K562 (cell line): ENCODE data around the gene GTPBP2. TPM values are rescaled to one million over a fixed set of nuclear protein-coding genes. Genes with fewer than 3 reads are reported as not detected.

Source experiments
- ARHGAP35 ChIP-seq: fragments of 450-650 bp; IDR thresholded peaks from 2 replicates; pipeline ENCODE4 v1.6.1; 2018; ENCODE audit not compliant: partially characterized antibody
- BDP1 ChIP-seq: IDR thresholded peaks from 3 replicates; pipeline ENCODE4 v1.6.1; 2011; ENCODE audit not compliant: insufficient read length, insufficient read depth
- CEBPG ChIP-seq, 3 experiments: fragments of 200-800 bp in 1 of 3; sonication (Bioruptor generic) in 1 of 3; sonication (generic) in 1 of 3; formaldehyde crosslinking in 1 of 3; IDR thresholded peaks in 2 of 3; conservative IDR thresholded peaks in 1 of 3; 2 replicates each; pipeline versions ENCODE4 v1.6.1 to v1.8.0; 2016 to 2022; ENCODE audit warnings: missing compliant biosample characterization in 2 of 3, missing genetic modification characterization in 2 of 3, mild to moderate bottlenecking in 1 of 3, missing genetic modification reagents in 1 of 3
- CREB5 ChIP-seq: fragments of 250-450 bp; sonication (Bioruptor Pico); IDR thresholded peaks from 2 replicates; pipeline ENCODE4 v1.5.0; 2020; ENCODE audit warnings: mild to moderate bottlenecking
- GATA2 ChIP-seq: sonication (generic); formaldehyde crosslinking; IDR thresholded peaks from 2 replicates; pipeline ENCODE4 v1.4.0; 2020; ENCODE audit warnings: mild to moderate bottlenecking, missing genetic modification reagents
- GTF2F1 ChIP-seq: IDR thresholded peaks from 2 replicates; pipeline ENCODE4 v1.6.1; 2011; ENCODE audit warnings: low read depth, low read length, improper control_type of control experiment
- KAT2B ChIP-seq: IDR thresholded peaks from one replicate; pipeline ENCODE4 v1.6.1; 2012; ENCODE audit warnings: low read depth, mild to moderate bottlenecking, control low read depth, inconsistent platforms, low read length, moderate library complexity
- KHSRP ChIP-seq: fragments of 450-650 bp; IDR thresholded peaks from 2 replicates; pipeline ENCODE4 v1.6.1; 2017
- MYC ChIP-seq, 2 experiments: fragments of 250-450 bp in 1 of 2; sonication (Bioruptor Pico) in 1 of 2; IDR thresholded peaks; 2 replicates each; pipeline versions ENCODE4 v1.5.1 to v1.6.1; 2012 to 2021; ENCODE audit warnings: low read depth in 2 of 2, borderline replicate concordance in 1 of 2, improper control_type of control experiment in 1 of 2, low read length in 1 of 2, mild to moderate bottlenecking in 1 of 2, moderate library complexity in 1 of 2
- POLR2B ChIP-seq: fragments of 450-650 bp; IDR thresholded peaks from 2 replicates; pipeline ENCODE4 v1.6.1; 2018; ENCODE audit warnings: low read depth; ENCODE audit not compliant: partially characterized antibody
- PTBP1 ChIP-seq: fragments of 200-400 bp; formaldehyde crosslinking; IDR thresholded peaks from 2 replicates; pipeline ENCODE4 v1.6.1; 2017; ENCODE audit warnings: low read depth, low read length
- RBM34 ChIP-seq: fragments of 200-400 bp; formaldehyde crosslinking; IDR thresholded peaks from 2 replicates; pipeline ENCODE4 v1.6.1; 2018; ENCODE audit warnings: low read length, borderline replicate concordance; ENCODE audit not compliant: insufficient read depth
- RFX5 ChIP-seq: IDR thresholded peaks from 2 replicates; pipeline ENCODE4 v1.6.1; 2011; ENCODE audit warnings: low read depth, mild to moderate bottlenecking, improper control_type of control experiment, low read length
- SOX6 ChIP-seq: fragments of 450-650 bp; IDR thresholded peaks from 2 replicates; pipeline ENCODE4 v1.6.1; 2014; ENCODE audit warnings: mild to moderate bottlenecking
- STAG1 ChIP-seq: sonication (generic); formaldehyde crosslinking; IDR thresholded peaks from 2 replicates; pipeline ENCODE4 v1.5.0; 2020; ENCODE audit warnings: missing genetic modification reagents, borderline replicate concordance
- TAF1 ChIP-seq: IDR thresholded peaks from 2 replicates; pipeline ENCODE4 v1.6.1; 2011; ENCODE audit warnings: mild to moderate bottlenecking, low read length, moderate library complexity; ENCODE audit not compliant: insufficient read depth, control insufficient read depth, severe bottlenecking; ENCODE audit errors: extremely low read depth
- TCF7 ChIP-seq: sonication (generic); IDR thresholded peaks from 2 replicates; pipeline ENCODE4 v1.6.1; 2016; ENCODE audit warnings: antibody characterized with exemption, borderline replicate concordance
- TRIM28 ChIP-seq: fragments of 450-650 bp; IDR thresholded peaks from 2 replicates; pipeline ENCODE4 v1.6.1; 2017
- ZNF140 ChIP-seq: fragments of 250-450 bp; sonication (Bioruptor Pico); IDR thresholded peaks from 2 replicates; pipeline ENCODE4 v1.8.0; 2021; ENCODE audit warnings: moderate library complexity, mild to moderate bottlenecking, inconsistent platforms
- ZNF143 ChIP-seq: sonication (generic); formaldehyde crosslinking; IDR thresholded peaks from 2 replicates; pipeline ENCODE4 v1.9.0; 2022; ENCODE audit warnings: mild to moderate bottlenecking, missing genetic modification reagents
- ZNF277 ChIP-seq: fragments of 250-450 bp; sonication (Bioruptor Pico); IDR thresholded peaks from 2 replicates; pipeline ENCODE4 v1.8.0; 2022; ENCODE audit warnings: inconsistent platforms, mild to moderate bottlenecking, moderate library complexity, borderline replicate concordance
- ZNF324 ChIP-seq: fragments of 250-450 bp; sonication (Bioruptor Pico); IDR thresholded peaks from 2 replicates; pipeline ENCODE4 v1.4.0; 2020; ENCODE audit warnings: mild to moderate bottlenecking
- ZNF785 ChIP-seq: fragments of 250-450 bp; sonication (Bioruptor Pico); IDR thresholded peaks from 2 replicates; pipeline ENCODE4 v1.4.0; 2020; ENCODE audit warnings: mild to moderate bottlenecking
- polyA plus RNA-seq, 8 experiments: library from polyadenylated mRNA; depleted of rRNA in 4 of 8; stranded (reverse) in 5 of 8; unstranded in 3 of 8; fragments of >200 nt; fragmentation: Nextera tagmentation in 2 of 8; fragmentation: Illumina TruSeq in 1 of 8; extraction: Ambion mirVana in 2 of 8; extraction: Trizol in 1 of 8; gene quantifications; 2 replicates each; pipeline versions ENCODE4 v1.2.1 to v1.2.3, GENCODE V29; 2011 to 2014; ENCODE audit warnings: inconsistent platforms in 1 of 8, missing spikeins in 1 of 8
- total RNA-seq, 7 experiments: library from RNA; depleted of rRNA in 6 of 7; stranded (reverse); fragments of >200 nt in 6 of 7; fragmentation: Illumina TruSeq in 2 of 7; extraction: Trizol in 2 of 7; gene quantifications; 2 replicates each; pipeline versions ENCODE4 v1.2.1 to v1.2.3, GENCODE V29; 2011 to 2021; ENCODE audit warnings: low replicate concordance in 1 of 7
- TF ChIP-seq, protein P1 (sequence below): sonication (generic); formaldehyde crosslinking; IDR thresholded peaks from 2 replicates; pipeline ENCODE4 v1.4.0; 2020; ENCODE audit warnings: mild to moderate bottlenecking, missing genetic modification reagents

The GTPBP2 gene
- total and polyA plus RNA-seq, 9 of the 15 experiments (the other 6 are each of a cell fraction or from before 2014, with no cell fraction given), result 48.4 to 196 (median 111) TPM

DNA sequence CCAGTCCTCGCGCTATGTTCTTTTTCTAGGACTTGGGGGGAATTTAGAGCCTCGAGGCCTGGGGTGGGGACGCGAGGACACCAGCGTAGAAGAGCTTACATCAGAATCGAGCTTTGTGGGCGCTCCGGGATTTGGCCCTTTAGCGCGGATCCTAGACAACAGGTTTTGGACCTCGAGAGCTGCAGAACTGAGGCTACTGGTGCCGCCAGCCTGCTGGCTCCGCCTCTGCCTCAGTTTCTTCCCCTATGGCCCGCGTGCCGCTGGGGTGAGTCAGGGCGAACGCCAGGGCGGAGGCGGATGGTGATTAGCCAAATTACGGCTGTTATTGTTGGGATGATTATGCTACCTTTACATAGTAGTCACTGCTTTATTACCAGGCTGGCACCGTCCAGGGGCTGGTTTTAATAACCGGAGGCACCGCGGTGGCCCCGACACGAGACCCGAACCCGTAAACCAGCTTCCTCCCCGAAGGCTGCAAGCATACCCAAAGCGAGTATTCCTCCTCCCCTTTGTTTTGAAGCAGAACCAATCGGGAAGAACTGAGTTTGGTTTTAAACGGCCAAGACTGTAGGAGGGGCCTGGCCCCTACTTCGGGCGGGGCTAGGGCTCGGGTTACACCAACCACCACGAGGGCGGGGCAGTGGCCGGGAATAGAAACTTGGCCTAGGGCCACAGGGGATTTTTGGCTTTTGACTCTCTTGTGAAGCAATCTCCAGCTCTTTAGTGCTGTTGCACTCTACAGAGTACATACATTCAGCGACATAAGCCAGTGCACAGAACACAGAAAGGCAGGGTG lies 639 bp upstream of the GTPBP2 start (continued):
- peak; percentile 63 for TF ChIP-seq MYC (IDR thresholded peaks at IDR 0.05; ENCODE audit: low read depth, low read length)
- peak; percentile 94; the same call in 1 of the 2 replicates for TF ChIP-seq MYC (CRISPR knock-in tag; IDR thresholded peaks at IDR 0.05; ENCODE audit: borderline replicate concordance, low read depth)
- no peak for TF ChIP-seq STAG1 (CRISPR knock-in tag)
- TF ChIP-seq GATA2 (CRISPR knock-in tag), result no peak
- peak; percentile 85 for TF ChIP-seq TAF1
- TF ChIP-seq ARHGAP35, result no peak
- peak; percentile 63; the same call in 1 of the 2 replicates for TF ChIP-seq ZNF143
- no peak for TF ChIP-seq ZNF785
- TF ChIP-seq ZNF140 (CRISPR knock-in tag), result no peak
- TF ChIP-seq PTBP1, result no peak
- TF ChIP-seq GTF2F1, result peak; percentile 90
- TF ChIP-seq ZNF324 (CRISPR knock-in tag), result peak; percentile 42; the same call in 1 of the 2 replicates
- no peak for TF ChIP-seq TRIM28
- TF ChIP-seq BDP1, result no peak
- TF ChIP-seq, protein P1, sequence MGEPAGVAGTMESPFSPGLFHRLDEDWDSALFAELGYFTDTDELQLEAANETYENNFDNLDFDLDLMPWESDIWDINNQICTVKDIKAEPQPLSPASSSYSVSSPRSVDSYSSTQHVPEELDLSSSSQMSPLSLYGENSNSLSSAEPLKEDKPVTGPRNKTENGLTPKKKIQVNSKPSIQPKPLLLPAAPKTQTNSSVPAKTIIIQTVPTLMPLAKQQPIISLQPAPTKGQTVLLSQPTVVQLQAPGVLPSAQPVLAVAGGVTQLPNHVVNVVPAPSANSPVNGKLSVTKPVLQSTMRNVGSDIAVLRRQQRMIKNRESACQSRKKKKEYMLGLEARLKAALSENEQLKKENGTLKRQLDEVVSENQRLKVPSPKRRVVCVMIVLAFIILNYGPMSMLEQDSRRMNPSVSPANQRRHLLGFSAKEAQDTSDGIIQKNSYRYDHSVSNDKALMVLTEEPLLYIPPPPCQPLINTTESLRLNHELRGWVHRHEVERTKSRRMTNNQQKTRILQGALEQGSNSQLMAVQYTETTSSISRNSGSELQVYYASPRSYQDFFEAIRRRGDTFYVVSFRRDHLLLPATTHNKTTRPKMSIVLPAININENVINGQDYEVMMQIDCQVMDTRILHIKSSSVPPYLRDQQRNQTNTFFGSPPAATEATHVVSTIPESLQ (CRISPR knock-in tag), result peak; percentile 20; the same call in 1 of the 2 replicates
- peak; percentile 98 for TF ChIP-seq POLR2B
- TF ChIP-seq TCF7, result 0 out of 2 replicates have a peak, but pooled peaks have one; percentile 63
- TF ChIP-seq CEBPG (CRISPR knock-in tag; IDR thresholded peaks at IDR 0.05), result peak; percentile 88
- peak; percentile 92 to 98 for TF ChIP-seq CEBPG (tag; conservative IDR thresholded peaks at IDR 0.05 in 1 of 2, IDR thresholded peaks at IDR 0.05 in 1 of 2)
- TF ChIP-seq RBM34, result no peak
- TF ChIP-seq RFX5, result no peak
- no peak for TF ChIP-seq KHSRP
- TF ChIP-seq SOX6, result peak; percentile 44; the same call in 1 of the 2 replicates
- no peak for TF ChIP-seq KAT2B
- TF ChIP-seq ZNF277 (CRISPR knock-in tag), result no peak
- TF ChIP-seq CREB5 (CRISPR knock-in tag), result peak; percentile 75; the same call in 1 of the 2 replicates
